ENCODE results near the gene TRPM8. TPM values are rescaled to one million over a fixed set of nuclear protein-coding genes. Genes with fewer than 3 reads are reported as not detected.

The TRPM8 gene
- total RNA-seq, 1 donor from 2014 or later: 7.5 TPM

- H3K4me1 ChIP-seq: no peaks in the 10 kb centered on the region
- DNase-seq (ENCODE audit: low spot score): no peak
- TF ChIP-seq EZH2phosphoT487 (IDR thresholded peaks at IDR 0.05): no peak
- TF ChIP-seq EZH2 (IDR thresholded peaks at IDR 0.05): no peak
- TF ChIP-seq, protein P1, sequence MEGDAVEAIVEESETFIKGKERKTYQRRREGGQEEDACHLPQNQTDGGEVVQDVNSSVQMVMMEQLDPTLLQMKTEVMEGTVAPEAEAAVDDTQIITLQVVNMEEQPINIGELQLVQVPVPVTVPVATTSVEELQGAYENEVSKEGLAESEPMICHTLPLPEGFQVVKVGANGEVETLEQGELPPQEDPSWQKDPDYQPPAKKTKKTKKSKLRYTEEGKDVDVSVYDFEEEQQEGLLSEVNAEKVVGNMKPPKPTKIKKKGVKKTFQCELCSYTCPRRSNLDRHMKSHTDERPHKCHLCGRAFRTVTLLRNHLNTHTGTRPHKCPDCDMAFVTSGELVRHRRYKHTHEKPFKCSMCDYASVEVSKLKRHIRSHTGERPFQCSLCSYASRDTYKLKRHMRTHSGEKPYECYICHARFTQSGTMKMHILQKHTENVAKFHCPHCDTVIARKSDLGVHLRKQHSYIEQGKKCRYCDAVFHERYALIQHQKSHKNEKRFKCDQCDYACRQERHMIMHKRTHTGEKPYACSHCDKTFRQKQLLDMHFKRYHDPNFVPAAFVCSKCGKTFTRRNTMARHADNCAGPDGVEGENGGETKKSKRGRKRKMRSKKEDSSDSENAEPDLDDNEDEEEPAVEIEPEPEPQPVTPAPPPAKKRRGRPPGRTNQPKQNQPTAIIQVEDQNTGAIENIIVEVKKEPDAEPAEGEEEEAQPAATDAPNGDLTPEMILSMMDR (IDR thresholded peaks at IDR 0.05): no peak
- Mint-ChIP-seq H3K9me3 (no peaks in the 10 kb centered on the region), H3K4me3 (no peak overlapping the region), H3K4me1 (no peaks in the 10 kb centered on the region), H3K27ac (no peak overlapping the region), H3K27me3 (ENCODE audit: insufficient read depth, low read depth) (peaks cover 2% of the 10 kb centered on the region), H3K36me3 (no peaks in the 10 kb centered on the region)
- H3K4me2 ChIP-seq: no peak overlapping the region
- H2AFZ ChIP-seq (replicated peaks): no peak overlapping the region
- H3K36me3 ChIP-seq: no peaks in the 10 kb centered on the region
- no peaks in the 10 kb centered on the region for H3F3A ChIP-seq (ENCODE audit: low read depth)
- H3K79me2 ChIP-seq (ENCODE audit: low read depth): no peaks in the 10 kb centered on the region
- no peak overlapping the region for H3K9ac ChIP-seq
- no peak overlapping the region for H3K4me3 ChIP-seq
- peaks cover 7% of the 10 kb centered on the region for H3K27me3 ChIP-seq
- no peak overlapping the region for H3K27ac ChIP-seq
- no peaks in the 10 kb centered on the region for H4K20me1 ChIP-seq (ENCODE audit: low read depth)
- H3K9me3 ChIP-seq (ENCODE audit: low read depth): no peaks in the 10 kb centered on the region
These were observed 130.9 kb downstream of the TRPM8 start for GRCh38 chr2:234048049-234048448.

DNA sequence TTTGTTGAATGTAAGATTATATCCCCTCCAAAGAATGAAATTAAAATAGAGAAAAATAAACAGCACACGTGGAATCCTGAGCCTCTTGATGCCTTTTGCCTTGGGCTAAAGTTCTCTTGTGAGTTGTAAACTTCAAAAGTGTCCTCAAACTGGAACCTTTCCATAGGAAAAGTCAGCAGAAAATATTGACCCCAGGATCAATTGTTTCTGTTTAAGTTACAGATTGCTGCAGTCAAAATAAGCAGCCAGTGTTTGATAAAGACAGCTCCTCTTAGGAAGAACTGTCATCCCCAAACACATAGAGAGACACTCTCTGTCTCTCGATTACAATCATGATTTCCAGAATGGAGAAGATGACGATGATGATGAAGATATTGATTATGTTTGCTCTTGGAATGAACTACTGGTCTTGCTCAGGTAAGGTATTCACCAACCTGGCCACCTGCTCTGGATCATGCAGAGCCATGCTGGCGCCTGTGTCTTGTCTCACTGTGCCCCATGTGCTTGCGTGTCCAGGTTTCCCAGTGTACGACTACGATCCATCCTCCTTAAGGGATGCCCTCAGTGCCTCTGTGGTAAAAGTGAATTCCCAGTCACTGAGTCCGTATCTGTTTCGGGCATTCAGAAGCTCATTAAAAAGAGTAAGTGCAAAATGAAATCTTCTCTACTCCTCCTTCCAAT lies 133.4 kb downstream of the TRPM8 start, which contains the start of gene SPP2:
SPP2 (plus strand) TSS at position 248 of the 681 bp plus-strand sequence; CDS start at position 333, 85 bp downstream.
- Histone ChIP-seq H2AFZ (replicated peaks) (no peak within 1 kb of the TSS), H4K20me1 (ENCODE audit: low read depth) (no peaks in the 10 kb centered on the region), H3K79me2 (ENCODE audit: low read depth) (no peaks in the 10 kb centered on the region), H3F3A (ENCODE audit: low read depth) (no peaks in the 10 kb centered on the region), H3K36me3 (no peaks in the 10 kb centered on the region), H3K4me3 (no peak within 1 kb of the TSS), H3K4me2 (no peak within 1 kb of the TSS), H3K9ac (no peak within 1 kb of the TSS), H3K4me1 (no peaks in the 10 kb centered on the region), H3K9me3 (ENCODE audit: low read depth) (no peaks in the 10 kb centered on the region), H3K27ac (no peak within 1 kb of the TSS), H3K27me3 (no peaks in the 10 kb centered on the region)
- no peak for DNase-seq (ENCODE audit: low spot score)
- H3K9me3 Mint-ChIP-seq: no peaks in the 10 kb centered on the region
- no peaks in the 10 kb centered on the region for H3K4me1 Mint-ChIP-seq
- TF ChIP-seq, protein P1 (IDR thresholded peaks at IDR 0.05): no peak
- TF ChIP-seq EZH2phosphoT487 (IDR thresholded peaks at IDR 0.05) (no peak), EZH2 (IDR thresholded peaks at IDR 0.05) (no peak)
- H3K36me3 Mint-ChIP-seq: no peaks in the 10 kb centered on the region
- H3K27ac Mint-ChIP-seq: no peak within 1 kb of the TSS
- peaks cover 6% of the 10 kb centered on the region for H3K27me3 Mint-ChIP-seq (ENCODE audit: insufficient read depth, low read depth)
- no peak within 1 kb of the TSS for H3K4me3 Mint-ChIP-seq

GRCh38 chr2:234051374-234052070 lies 134.3 kb downstream of the TRPM8 start:
- H3K27me3 ChIP-seq: no peaks in the 10 kb centered on the region
- no peaks in the 10 kb centered on the region for H3K79me2 ChIP-seq (ENCODE audit: low read depth)
- no peak for DNase-seq (ENCODE audit: low spot score)
- no peaks in the 10 kb centered on the region for H4K20me1 ChIP-seq (ENCODE audit: low read depth)
- Mint-ChIP-seq H3K27ac (no peak overlapping the region), H3K9me3 (no peaks in the 10 kb centered on the region), H3K36me3 (no peaks in the 10 kb centered on the region), H3K4me3 (no peak overlapping the region), H3K27me3 (ENCODE audit: insufficient read depth, low read depth) (peaks cover 6% of the 10 kb centered on the region), H3K4me1 (no peaks in the 10 kb centered on the region)
- H3K9ac ChIP-seq: no peak overlapping the region
- H3K4me1 ChIP-seq: no peaks in the 10 kb centered on the region
- TF ChIP-seq EZH2phosphoT487 (IDR thresholded peaks at IDR 0.05): no peak
- TF ChIP-seq EZH2 (IDR thresholded peaks at IDR 0.05): no peak
- TF ChIP-seq, protein P1 (IDR thresholded peaks at IDR 0.05): no peak
- no peak overlapping the region for H3K4me3 ChIP-seq
- no peak overlapping the region for H3K4me2 ChIP-seq
- no peak overlapping the region for H2AFZ ChIP-seq (replicated peaks)
- H3K9me3 ChIP-seq (ENCODE audit: low read depth): no peaks in the 10 kb centered on the region
- no peaks in the 10 kb centered on the region for H3K36me3 ChIP-seq
- H3K27ac ChIP-seq: no peak overlapping the region
- no peaks in the 10 kb centered on the region for H3F3A ChIP-seq (ENCODE audit: low read depth)

Measured in neural progenitor cell (in vitro differentiated cells).